ENCODE measurements around the gene PPA2.

PPA2 gene

DNA sequence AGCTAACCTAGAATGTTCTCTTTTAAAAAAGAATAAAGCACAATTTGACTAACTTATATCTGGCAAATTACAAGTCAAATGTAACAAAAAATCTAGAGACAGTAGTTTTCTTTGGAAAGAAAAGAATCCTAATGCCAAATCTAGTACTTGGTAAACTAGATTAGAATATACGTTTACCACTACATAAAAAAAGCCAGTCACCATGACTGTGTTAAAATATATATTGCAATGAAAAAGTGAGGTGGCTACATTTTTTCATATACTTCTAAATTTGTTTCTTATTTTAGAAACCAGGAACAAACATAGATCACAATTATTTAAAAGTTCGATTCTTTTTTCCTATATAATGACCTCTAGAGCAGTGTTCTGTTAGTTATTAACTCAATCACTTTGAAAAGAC, 29.6 kb upstream of the PPA2 start:
- Histone ChIP-seq H3K4me3 (no peak overlapping the region), H3K27ac (no peak overlapping the region)
- DNase-seq (ENCODE audit: low spot score) = no peak
- TF ChIP-seq, protein P1, sequence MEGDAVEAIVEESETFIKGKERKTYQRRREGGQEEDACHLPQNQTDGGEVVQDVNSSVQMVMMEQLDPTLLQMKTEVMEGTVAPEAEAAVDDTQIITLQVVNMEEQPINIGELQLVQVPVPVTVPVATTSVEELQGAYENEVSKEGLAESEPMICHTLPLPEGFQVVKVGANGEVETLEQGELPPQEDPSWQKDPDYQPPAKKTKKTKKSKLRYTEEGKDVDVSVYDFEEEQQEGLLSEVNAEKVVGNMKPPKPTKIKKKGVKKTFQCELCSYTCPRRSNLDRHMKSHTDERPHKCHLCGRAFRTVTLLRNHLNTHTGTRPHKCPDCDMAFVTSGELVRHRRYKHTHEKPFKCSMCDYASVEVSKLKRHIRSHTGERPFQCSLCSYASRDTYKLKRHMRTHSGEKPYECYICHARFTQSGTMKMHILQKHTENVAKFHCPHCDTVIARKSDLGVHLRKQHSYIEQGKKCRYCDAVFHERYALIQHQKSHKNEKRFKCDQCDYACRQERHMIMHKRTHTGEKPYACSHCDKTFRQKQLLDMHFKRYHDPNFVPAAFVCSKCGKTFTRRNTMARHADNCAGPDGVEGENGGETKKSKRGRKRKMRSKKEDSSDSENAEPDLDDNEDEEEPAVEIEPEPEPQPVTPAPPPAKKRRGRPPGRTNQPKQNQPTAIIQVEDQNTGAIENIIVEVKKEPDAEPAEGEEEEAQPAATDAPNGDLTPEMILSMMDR (IDR thresholded peaks at IDR 0.05) = no peak

DNA sequence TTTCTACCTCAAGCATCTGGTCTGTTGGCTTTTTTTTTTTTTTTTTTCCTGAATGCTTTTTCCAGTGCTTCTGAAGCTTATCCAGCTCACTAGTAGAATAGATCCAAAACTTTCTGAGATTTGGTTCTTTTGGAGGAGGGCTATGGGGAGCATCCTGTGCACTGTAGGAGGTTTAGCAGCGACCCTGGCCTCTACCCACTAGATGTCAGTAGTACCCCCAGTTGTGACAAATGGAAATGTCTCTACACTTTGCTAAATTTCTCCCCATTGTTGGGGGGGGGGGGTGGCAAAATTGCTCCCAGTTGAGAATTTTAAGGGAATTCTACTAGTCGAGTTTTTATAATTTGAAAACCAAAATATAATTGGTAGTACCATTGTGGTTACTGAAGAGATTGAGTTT, 23.0 kb upstream of the PPA2 start:
- H3K4me3 ChIP-seq = no peak overlapping the region
- TF ChIP-seq, protein P1 (IDR thresholded peaks at IDR 0.05) = no peak
- H3K27ac ChIP-seq = no peak overlapping the region
- no peak for DNase-seq (ENCODE audit: low spot score)

DNA sequence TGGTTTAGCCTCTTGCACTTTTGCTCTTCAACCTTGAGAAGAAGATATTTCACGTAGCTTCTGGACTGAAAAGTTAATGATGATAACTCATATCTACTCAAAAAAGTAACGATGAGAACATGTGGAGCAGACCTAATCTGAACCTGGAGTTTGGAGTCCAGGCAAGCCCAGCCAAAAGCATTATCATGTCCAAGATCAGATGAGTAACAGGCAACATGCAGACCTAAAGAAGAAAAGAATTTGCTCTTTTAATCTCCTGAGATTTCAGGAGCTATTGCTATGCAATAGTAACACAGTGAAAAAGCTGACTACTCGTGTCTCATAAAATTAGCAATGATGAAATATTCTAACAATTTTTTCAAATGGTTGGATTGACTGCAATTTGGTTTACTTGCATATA, 21.8 kb upstream of the PPA2 start:
- H3K27ac ChIP-seq = no peak overlapping the region
- no peak for DNase-seq (ENCODE audit: low spot score)
- no peak overlapping the region for H3K4me3 ChIP-seq
- TF ChIP-seq, protein P1 (IDR thresholded peaks at IDR 0.05) = no peak

DNA sequence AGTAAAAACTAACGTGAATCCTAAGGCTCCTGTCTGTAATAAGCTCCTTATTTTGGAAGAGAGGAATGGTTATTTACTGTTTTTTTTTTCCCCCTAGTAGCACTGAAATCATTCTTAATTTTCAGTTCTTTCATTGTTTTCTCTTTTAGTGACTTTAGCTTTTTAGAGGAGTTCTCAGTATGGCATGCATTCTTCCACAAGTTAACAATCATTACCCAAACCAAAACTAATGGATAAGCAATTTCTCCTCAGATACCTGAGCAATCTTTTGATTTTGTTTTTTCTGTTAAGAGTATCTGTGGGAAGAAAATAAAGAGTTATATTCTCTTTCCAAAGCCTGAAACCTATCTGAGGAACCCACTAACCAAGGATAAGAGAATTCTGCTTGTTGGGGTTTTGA, 16.7 kb upstream of the PPA2 start:
- TF ChIP-seq, protein P1 (IDR thresholded peaks at IDR 0.05) = no peak
- no peak for DNase-seq (ENCODE audit: low spot score)
- Histone ChIP-seq H3K4me3 (no peak overlapping the region), H3K27ac (no peak overlapping the region)

DNA sequence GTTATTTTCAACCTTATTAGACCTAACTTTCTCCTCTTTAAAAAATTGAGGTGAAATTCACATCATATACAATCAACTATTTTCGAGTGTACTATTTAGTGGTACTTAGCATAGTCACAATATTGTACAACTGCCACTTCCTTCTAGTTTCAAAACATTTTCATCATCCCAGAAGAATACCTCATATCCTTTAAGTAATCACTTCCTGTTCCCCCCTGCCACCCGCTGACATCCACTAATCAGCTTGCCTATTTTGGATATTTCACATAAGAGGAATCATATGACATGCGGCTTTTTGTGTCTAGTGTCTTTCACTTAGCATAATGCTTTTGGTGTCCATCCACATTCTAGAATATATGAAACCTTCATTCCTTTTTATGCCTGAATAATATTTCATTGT, 10.0 kb upstream of the PPA2 start:
- TF ChIP-seq, protein P1 (IDR thresholded peaks at IDR 0.05) = no peak
- H3K27ac ChIP-seq = no peak overlapping the region
- no peak for DNase-seq (ENCODE audit: low spot score)
- H3K4me3 ChIP-seq = no peak overlapping the region

DNA sequence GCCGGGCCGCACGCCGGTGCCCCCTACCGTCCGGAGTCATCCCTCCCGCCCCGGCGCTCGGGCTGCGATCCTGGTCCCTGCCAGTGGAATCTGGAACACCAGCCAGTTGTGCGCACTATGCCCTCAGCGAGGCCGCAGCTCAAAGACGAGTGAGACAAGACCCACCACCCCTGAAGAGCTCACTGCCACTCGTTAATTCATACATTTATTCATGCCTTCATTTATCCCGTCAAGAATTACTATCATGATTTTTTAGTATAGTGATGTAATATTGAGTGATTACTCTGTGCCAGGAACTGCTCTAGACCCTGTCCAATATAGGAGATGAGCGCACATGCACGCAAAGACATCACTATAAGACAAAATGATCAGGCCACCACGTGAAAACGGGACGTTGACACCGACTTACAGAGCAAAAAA, 247 bp upstream of the PPA2 start:
- peak overlapping the region; percentile 97 to 98 for H3K27ac ChIP-seq
- DNase-seq (ENCODE audit: low spot score) = peak; percentile 89
- TF ChIP-seq, protein P1 (IDR thresholded peaks at IDR 0.05) = peak; percentile 92
- H3K4me3 ChIP-seq = peak overlapping the region; percentile 84

DNA sequence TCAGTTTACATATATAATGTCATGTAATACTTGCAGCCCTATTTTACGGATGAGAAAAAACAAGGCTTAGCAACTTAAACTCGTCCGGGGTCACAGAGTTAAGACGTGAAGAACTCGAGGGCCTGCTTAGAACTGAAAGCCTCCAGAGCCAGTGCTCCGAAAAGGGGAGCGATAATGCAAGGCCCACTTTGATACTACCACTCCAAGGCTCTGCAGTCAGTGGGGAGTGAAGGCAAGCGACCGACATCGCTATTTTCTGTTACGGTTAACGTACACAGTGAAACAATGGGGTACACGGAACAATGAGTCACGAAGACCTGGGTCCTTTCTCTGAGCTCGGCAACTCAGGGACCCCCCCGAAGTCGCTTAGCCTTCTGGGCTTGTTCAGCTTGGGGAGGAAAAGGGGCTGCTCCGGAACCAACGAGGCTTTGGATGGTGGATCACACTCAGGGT, 965 bp downstream of the PPA2 start:
- TF ChIP-seq, protein P1 (IDR thresholded peaks at IDR 0.05) = no peak
- peak overlapping the region; percentile 97 to 98 for H3K27ac ChIP-seq
- H3K4me3 ChIP-seq = peak overlapping the region; percentile 84
- no peak for DNase-seq (ENCODE audit: low spot score)
